ENCODE measurements around the gene NPAS3.

DNA sequence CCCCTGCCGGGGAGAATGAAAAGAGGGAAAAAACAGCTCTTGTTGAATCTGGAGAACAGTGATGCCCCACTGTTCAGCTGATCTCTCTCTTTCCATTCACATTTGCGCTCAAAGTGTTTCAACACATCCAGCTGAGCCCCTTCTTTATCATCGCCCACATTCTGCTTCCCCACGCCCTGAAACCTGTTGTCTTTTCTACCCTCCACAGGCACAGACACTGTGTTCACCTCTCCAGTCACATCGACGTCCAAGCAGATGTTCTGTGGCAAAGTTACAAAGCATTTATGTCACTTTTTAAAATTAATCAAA is 673.5 kb downstream of the NPAS3 start:
- TF ChIP-seq BHLHE40 (IDR thresholded peaks at IDR 0.05; ENCODE audit: low read length) (no peak), GABPB1 (CRISPR knock-in tag; IDR thresholded peaks at IDR 0.05) (no peak), ZKSCAN1 (IDR thresholded peaks at IDR 0.05; ENCODE audit: low read length) (no peak), POLR2AphosphoS2 (IDR thresholded peaks at IDR 0.05; ENCODE audit: low read depth, low read length) (no peak), CREB1 (IDR thresholded peaks at IDR 0.05) (no peak), CREB1 (CRISPR knock-in tag; IDR thresholded peaks at IDR 0.05) (no peak), PAWR (CRISPR knock-in tag; IDR thresholded peaks at IDR 0.05; ENCODE audit: borderline replicate concordance) (no peak), HOXA5 (CRISPR knock-in tag; IDR thresholded peaks at IDR 0.05) (no peak), ZNF317 (CRISPR knock-in tag; IDR thresholded peaks at IDR 0.05) (no peak), FOSL2 (CRISPR knock-in tag; IDR thresholded peaks at IDR 0.05) (no peak), KDM5A (IDR thresholded peaks at IDR 0.05; ENCODE audit: borderline replicate concordance, low read length) (no peak), ZBTB38 (CRISPR knock-in tag; IDR thresholded peaks at IDR 0.05) (no peak), ZSCAN29 (CRISPR knock-in tag; conservative IDR thresholded peaks at IDR 0.05) (no peak)
- TF ChIP-seq, protein P1, sequence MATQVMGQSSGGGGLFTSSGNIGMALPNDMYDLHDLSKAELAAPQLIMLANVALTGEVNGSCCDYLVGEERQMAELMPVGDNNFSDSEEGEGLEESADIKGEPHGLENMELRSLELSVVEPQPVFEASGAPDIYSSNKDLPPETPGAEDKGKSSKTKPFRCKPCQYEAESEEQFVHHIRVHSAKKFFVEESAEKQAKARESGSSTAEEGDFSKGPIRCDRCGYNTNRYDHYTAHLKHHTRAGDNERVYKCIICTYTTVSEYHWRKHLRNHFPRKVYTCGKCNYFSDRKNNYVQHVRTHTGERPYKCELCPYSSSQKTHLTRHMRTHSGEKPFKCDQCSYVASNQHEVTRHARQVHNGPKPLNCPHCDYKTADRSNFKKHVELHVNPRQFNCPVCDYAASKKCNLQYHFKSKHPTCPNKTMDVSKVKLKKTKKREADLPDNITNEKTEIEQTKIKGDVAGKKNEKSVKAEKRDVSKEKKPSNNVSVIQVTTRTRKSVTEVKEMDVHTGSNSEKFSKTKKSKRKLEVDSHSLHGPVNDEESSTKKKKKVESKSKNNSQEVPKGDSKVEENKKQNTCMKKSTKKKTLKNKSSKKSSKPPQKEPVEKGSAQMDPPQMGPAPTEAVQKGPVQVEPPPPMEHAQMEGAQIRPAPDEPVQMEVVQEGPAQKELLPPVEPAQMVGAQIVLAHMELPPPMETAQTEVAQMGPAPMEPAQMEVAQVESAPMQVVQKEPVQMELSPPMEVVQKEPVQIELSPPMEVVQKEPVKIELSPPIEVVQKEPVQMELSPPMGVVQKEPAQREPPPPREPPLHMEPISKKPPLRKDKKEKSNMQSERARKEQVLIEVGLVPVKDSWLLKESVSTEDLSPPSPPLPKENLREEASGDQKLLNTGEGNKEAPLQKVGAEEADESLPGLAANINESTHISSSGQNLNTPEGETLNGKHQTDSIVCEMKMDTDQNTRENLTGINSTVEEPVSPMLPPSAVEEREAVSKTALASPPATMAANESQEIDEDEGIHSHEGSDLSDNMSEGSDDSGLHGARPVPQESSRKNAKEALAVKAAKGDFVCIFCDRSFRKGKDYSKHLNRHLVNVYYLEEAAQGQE (IDR thresholded peaks at IDR 0.05; ENCODE audit: borderline replicate concordance in 1 of 2, low read depth in 1 of 2, low read length in 2 of 2): no peak
- TF ChIP-seq, protein P2, sequence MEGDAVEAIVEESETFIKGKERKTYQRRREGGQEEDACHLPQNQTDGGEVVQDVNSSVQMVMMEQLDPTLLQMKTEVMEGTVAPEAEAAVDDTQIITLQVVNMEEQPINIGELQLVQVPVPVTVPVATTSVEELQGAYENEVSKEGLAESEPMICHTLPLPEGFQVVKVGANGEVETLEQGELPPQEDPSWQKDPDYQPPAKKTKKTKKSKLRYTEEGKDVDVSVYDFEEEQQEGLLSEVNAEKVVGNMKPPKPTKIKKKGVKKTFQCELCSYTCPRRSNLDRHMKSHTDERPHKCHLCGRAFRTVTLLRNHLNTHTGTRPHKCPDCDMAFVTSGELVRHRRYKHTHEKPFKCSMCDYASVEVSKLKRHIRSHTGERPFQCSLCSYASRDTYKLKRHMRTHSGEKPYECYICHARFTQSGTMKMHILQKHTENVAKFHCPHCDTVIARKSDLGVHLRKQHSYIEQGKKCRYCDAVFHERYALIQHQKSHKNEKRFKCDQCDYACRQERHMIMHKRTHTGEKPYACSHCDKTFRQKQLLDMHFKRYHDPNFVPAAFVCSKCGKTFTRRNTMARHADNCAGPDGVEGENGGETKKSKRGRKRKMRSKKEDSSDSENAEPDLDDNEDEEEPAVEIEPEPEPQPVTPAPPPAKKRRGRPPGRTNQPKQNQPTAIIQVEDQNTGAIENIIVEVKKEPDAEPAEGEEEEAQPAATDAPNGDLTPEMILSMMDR (CRISPR knock-in tag; IDR thresholded peaks at IDR 0.05): no peak

Measured in HepG2 (cell line).